CD4-positive, alpha-beta T cell treated with Interleukin-15 for 1 hour (primary cell): ENCODE measurements around the gene DDI1.

Source experiments
- DNase-seq: peaks from one replicate; pipeline ENCODE4 v3.0.0-alpha.2; 2020

The DDI1 gene

GRCh38 chr11:104086621-104087020 lies 50.2 kb downstream of the DDI1 start:
- DNase-seq, result no peak
